ENCODE measurements around the gene DDT. TPM values are rescaled to one million over a fixed set of nuclear protein-coding genes. Genes with fewer than 3 reads are reported as not detected.
A peak's percentile ranks its signal among the peaks of the same experiment; 100 is the strongest.

DDT gene
- total and polyA plus RNA-seq, 12 donors: 118 to 300 (median 146) TPM

DNA sequence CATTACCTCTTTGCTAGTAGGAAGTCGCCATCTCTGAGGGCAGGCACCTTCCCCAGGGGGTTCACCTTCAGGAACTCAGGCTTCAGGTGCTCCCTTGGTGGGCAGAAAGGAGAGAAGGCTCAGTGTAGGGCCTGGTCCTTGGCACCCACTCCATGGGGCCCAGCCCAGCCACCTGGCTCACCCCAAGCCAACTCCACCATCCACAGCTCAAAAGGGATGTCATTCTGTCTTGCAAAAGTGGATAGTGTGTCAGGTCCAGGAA, 33.7 kb upstream of the DDT start:
- H3K9me3 ChIP-seq: no peaks in the 10 kb centered on the region
- no peak overlapping the region for H3K4me3 ChIP-seq
- intact Hi-C loops (cut with DNase I): loop anchor here in 6 of 10 donors (5.0 to 10.0 kb wide), 3 partner anchors 71 to 167 kb away; no protein-coding TSS in a partner anchor
- peaks cover 0 to 31% (median 24%) of the 10 kb centered on the region in 9 donors for H3K4me1 ChIP-seq
- H3K27ac ChIP-seq: no peak overlapping the region
- DNase-seq (no peak), ATAC-seq (no peak)
- 83 to 100% methylated on average over 1 of the region's 1 CpG for WGBS, 2 donors
- TF ChIP-seq, protein P1, sequence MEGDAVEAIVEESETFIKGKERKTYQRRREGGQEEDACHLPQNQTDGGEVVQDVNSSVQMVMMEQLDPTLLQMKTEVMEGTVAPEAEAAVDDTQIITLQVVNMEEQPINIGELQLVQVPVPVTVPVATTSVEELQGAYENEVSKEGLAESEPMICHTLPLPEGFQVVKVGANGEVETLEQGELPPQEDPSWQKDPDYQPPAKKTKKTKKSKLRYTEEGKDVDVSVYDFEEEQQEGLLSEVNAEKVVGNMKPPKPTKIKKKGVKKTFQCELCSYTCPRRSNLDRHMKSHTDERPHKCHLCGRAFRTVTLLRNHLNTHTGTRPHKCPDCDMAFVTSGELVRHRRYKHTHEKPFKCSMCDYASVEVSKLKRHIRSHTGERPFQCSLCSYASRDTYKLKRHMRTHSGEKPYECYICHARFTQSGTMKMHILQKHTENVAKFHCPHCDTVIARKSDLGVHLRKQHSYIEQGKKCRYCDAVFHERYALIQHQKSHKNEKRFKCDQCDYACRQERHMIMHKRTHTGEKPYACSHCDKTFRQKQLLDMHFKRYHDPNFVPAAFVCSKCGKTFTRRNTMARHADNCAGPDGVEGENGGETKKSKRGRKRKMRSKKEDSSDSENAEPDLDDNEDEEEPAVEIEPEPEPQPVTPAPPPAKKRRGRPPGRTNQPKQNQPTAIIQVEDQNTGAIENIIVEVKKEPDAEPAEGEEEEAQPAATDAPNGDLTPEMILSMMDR (IDR thresholded peaks at IDR 0.05): no peak
- no peaks in the 10 kb centered on the region for H3K36me3 ChIP-seq
- H3K27me3 ChIP-seq: no peaks in the 10 kb centered on the region

DNA sequence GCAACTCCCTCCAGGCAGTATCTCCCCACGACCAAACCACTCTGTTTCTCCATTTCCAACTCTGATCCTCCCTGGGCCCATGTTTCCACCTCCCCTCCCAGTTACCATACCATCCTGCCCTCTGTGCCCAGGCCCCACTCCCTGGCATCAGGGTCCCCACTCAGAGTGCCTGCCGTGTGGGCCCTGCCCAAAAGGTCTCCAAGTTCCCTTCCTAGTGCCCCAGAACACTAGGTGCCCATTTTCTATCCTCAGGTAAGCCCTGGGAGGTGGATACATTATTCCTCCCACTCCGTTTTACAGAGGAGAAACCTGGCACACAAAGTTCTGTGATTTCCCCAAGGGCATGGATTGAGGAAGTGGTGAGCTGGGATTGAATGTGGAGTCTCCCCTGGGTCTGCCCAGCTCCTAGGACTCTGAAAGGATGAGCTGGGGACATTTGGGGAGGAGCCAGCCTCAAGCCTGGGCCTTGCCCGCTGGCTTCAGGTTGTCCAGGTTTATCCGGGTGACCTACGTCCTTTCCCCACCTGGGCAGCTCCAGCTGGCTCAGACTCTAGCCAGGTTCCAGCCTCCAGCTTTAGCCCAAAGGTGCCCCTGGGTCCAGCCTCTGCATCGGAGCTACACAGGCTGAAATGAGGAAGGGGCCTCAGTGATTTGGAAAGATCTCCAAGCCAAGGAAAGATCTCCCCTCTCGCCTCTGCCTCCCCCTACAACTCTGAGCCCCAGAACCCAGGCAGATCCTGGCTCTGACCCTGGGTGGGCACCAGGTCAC, 33.2 kb upstream of the DDT start:
- WGBS, 2 donors: 81 to 94% methylated on average over 8 of the region's 8 CpGs
- H3K27ac ChIP-seq: no peak overlapping the region
- intact Hi-C loops (cut with DNase I): loop anchor here in 6 of 10 donors (5.0 to 10.0 kb wide), 3 partner anchors 70 to 167 kb away; no protein-coding TSS in a partner anchor
- TF ChIP-seq, protein P1 (IDR thresholded peaks at IDR 0.05): no peak
- no peaks in the 10 kb centered on the region for H3K36me3 ChIP-seq
- H3K4me1 ChIP-seq: peaks cover 0 to 26% (median 21%) of the 10 kb centered on the region in 9 donors
- no peaks in the 10 kb centered on the region for H3K9me3 ChIP-seq
- no peak for ATAC-seq
- H3K4me3 ChIP-seq: no peak overlapping the region
- no peaks in the 10 kb centered on the region for H3K27me3 ChIP-seq
- DNase-seq: no peak

DNA sequence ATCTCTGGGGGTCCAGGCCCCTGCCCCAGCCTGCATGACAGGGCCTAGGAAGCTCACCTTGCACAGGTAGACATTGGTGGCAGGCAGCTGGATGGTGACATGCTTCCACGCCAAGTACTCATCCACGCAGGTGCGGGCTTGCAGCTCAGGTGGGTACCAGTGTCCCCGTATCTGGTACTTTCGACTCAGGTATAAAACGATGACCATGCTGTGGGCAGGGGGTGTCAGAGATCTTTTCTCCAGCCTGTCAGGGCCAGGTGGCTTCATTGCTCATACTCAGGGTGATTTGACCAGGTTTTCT, 32.6 kb upstream of the DDT start:
- Histone ChIP-seq H3K36me3 (no peaks in the 10 kb centered on the region), H3K27ac (no peak overlapping the region), H3K4me3 (no peak overlapping the region), H3K4me1 (peaks cover 0 to 21% (median 15%) of the 10 kb centered on the region in 9 donors), H3K27me3 (no peaks in the 10 kb centered on the region), H3K9me3 (no peaks in the 10 kb centered on the region)
- no peak for DNase-seq
- WGBS, 2 donors: 91 to 98% methylated on average over 6 of the region's 6 CpGs
- TF ChIP-seq, protein P1 (IDR thresholded peaks at IDR 0.05): no peak
- intact Hi-C loops (cut with DNase I): loop anchor here in 6 of 10 donors (5.0 to 10.0 kb wide), 3 partner anchors 70 to 168 kb away; no protein-coding TSS in a partner anchor
- ATAC-seq: no peak

DNA sequence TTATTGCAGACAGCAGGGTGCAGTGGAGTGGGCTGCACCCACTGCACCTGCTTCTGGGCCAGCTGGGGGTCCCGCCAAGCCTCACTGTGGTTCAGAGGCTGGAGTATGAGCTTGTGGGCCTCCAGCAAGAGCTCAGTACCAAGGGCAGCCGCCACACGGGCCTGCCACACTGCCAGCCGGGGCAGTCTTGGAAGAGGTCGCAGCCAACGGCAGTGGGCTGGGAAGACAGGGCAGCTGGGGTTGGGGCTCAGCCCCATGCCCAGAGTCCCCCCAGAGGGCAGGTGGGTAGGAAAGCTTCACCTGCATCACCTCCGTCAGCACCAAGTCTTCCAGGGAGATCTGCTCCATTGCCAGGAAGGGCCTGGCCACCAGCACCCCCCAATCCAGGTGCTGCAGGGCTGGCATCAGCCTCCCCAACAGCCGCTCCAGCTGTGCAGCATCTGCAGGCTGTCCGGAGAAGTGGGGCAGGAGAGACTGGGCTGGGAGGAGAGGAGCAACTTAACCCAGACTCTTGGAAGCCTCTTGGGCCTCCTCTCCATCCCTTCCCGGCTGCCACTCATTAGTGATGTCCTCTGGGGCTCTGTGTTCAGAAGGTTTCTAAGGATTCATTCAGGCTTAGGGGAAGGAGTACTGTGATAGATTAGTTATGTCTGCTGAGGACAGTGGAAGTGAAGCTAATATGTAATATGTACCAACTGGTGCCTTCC, 32.1 kb upstream of the DDT start:
- DNase-seq (no peak), ATAC-seq (no peak)
- peaks cover 0 to 18% (median 14%) of the 10 kb centered on the region in 9 donors for H3K4me1 ChIP-seq
- no peaks in the 10 kb centered on the region for H3K27me3 ChIP-seq
- H3K36me3 ChIP-seq: no peaks in the 10 kb centered on the region
- 82 to 94% methylated on average over 10 of the region's 10 CpGs for WGBS, 2 donors
- TF ChIP-seq, protein P1 (IDR thresholded peaks at IDR 0.05): no peak
- H3K9me3 ChIP-seq: no peaks in the 10 kb centered on the region
- intact Hi-C loops (cut with DNase I): loop anchor here in 6 of 10 donors (5.0 to 10.0 kb wide), 3 partner anchors 69 to 168 kb away; no protein-coding TSS in a partner anchor
- no peak overlapping the region for H3K4me3 ChIP-seq
- H3K27ac ChIP-seq: peak overlapping the region in 2 of 10 donors; percentile 61 to 65

All from heart right ventricle (tissue), 16 donors.